Measurements from ENCODE around the gene LENEP. TPM values are rescaled to one million over a fixed set of nuclear protein-coding genes. Genes with fewer than 3 reads are reported as not detected.

Gene LENEP
- polyA plus RNA-seq, 1 experiment, result not detected

GRCh38 chr1:154964359-154964758, 29.0 kb upstream of the LENEP start:
- POLR2A ChIA-PET, result no interaction called here
- CTCF ChIA-PET, result interaction anchor here (1.1 to 6.1 kb wide), 6 partner anchors 7 to 87 kb away, joined by 3 to 29 read pairs (median 4); partner anchors contain the start of genes ADAM15 and PBXIP1
- no peak for TF ChIP-seq CTCF (IDR thresholded peaks at IDR 0.05; ENCODE audit: insufficient read depth, low read depth, low read length)
- Histone ChIP-seq H3K36me3 (ENCODE audit: control insufficient read depth, insufficient read depth, low read length) (peaks cover 38% of the 10 kb centered on the region), H3K27me3 (ENCODE audit: control insufficient read depth, insufficient read depth, low read length) (no peaks in the 10 kb centered on the region), H3K4me3 (ENCODE audit: low read depth, low read length) (no peak overlapping the region)
- no peak for DNase-seq (ENCODE audit: low read depth)

GRCh38 chr1:154966111-154966510, 27.3 kb upstream of the LENEP start:
- ChIA-PET CTCF (interaction anchor here (1.4 to 5.4 kb wide), 4 partner anchors 10 to 119 kb away, joined by 4 to 40 read pairs (median 8); partner anchors contain the start of gene PBXIP1), POLR2A (interaction anchor here (0.6 kb wide), 1 partner anchor 28 kb away, joined by 4 read pairs; no protein-coding TSS in a partner anchor)
- no peak overlapping the region for H3K4me3 ChIP-seq (ENCODE audit: low read depth, low read length)
- DNase-seq (ENCODE audit: low read depth), result no peak
- H3K36me3 ChIP-seq (ENCODE audit: control insufficient read depth, insufficient read depth, low read length), result peaks cover 38% of the 10 kb centered on the region
- no peaks in the 10 kb centered on the region for H3K27me3 ChIP-seq (ENCODE audit: control insufficient read depth, insufficient read depth, low read length)
- no peak for TF ChIP-seq CTCF (IDR thresholded peaks at IDR 0.05; ENCODE audit: insufficient read depth, low read depth, low read length)

GRCh38 chr1:154967331-154967950, 25.9 kb upstream of the LENEP start:
- ChIA-PET POLR2A (no interaction called here), CTCF (interaction anchor here (1.5 to 5.4 kb wide), 3 partner anchors 11 to 50 kb away, joined by 9 to 40 read pairs (median 10); partner anchors contain the start of gene PBXIP1)
- no peak overlapping the region for H3K4me3 ChIP-seq (ENCODE audit: low read depth, low read length)
- no peaks in the 10 kb centered on the region for H3K27me3 ChIP-seq (ENCODE audit: control insufficient read depth, insufficient read depth, low read length)
- no peak for TF ChIP-seq CTCF (IDR thresholded peaks at IDR 0.05; ENCODE audit: insufficient read depth, low read depth, low read length)
- H3K36me3 ChIP-seq (ENCODE audit: control insufficient read depth, insufficient read depth, low read length), result peaks cover 37% of the 10 kb centered on the region
- DNase-seq (ENCODE audit: low read depth), result no peak

GRCh38 chr1:154968731-154969130, 24.7 kb upstream of the LENEP start:
- peaks cover 32% of the 10 kb centered on the region for H3K36me3 ChIP-seq (ENCODE audit: control insufficient read depth, insufficient read depth, low read length)
- CTCF ChIA-PET, result interaction anchor here (1.0 to 5.4 kb wide), 7 partner anchors 7 to 102 kb away, joined by 3 to 40 read pairs (median 16); partner anchors contain the start of genes ADAM15, PBXIP1 and PYGO2
- peak overlapping the region; percentile 73 for H3K4me3 ChIP-seq (ENCODE audit: low read depth, low read length)
- TF ChIP-seq CTCF (IDR thresholded peaks at IDR 0.05; ENCODE audit: insufficient read depth, low read depth, low read length), result no peak
- DNase-seq (ENCODE audit: low read depth), result no peak
- no peaks in the 10 kb centered on the region for H3K27me3 ChIP-seq (ENCODE audit: control insufficient read depth, insufficient read depth, low read length)
- POLR2A ChIA-PET, result no interaction called here

- POLR2A ChIA-PET, result interaction anchor here (0.6 kb wide), 1 partner anchor 10 kb away, joined by 5 read pairs; no protein-coding TSS in a partner anchor
Observed at GRCh38 chr1:154969246-154969645, 24.1 kb upstream of the LENEP start.

More at GRCh38 chr1:154969246-154969645, 24.1 kb upstream of the LENEP start:
- Histone ChIP-seq H3K4me3 (ENCODE audit: low read depth, low read length) (peak overlapping the region; percentile 73), H3K36me3 (ENCODE audit: control insufficient read depth, insufficient read depth, low read length) (peaks cover 30% of the 10 kb centered on the region), H3K27me3 (ENCODE audit: control insufficient read depth, insufficient read depth, low read length) (no peaks in the 10 kb centered on the region)
- CTCF ChIA-PET, result interaction anchor here (0.5 to 5.4 kb wide), 9 partner anchors 8 to 101 kb away, joined by 3 to 40 read pairs (median 14); partner anchors contain the start of genes ADAM15, PBXIP1 and PYGO2
- no peak for TF ChIP-seq CTCF (IDR thresholded peaks at IDR 0.05; ENCODE audit: insufficient read depth, low read depth, low read length)
- no peak for DNase-seq (ENCODE audit: low read depth)
